ENCODE measurements around the gene WNT9B.

WNT9B gene

GRCh38 chr17:46883871-46884520 is 32.6 kb downstream of the WNT9B start:
- no peak for DNase-seq (ENCODE audit: low read depth)

GRCh38 chr17:46884552-46884951 is 33.2 kb downstream of the WNT9B start:
- no peak for DNase-seq (ENCODE audit: low read depth)

- no peak for DNase-seq (ENCODE audit: low read depth)
These were observed 34.3 kb downstream of the WNT9B start for GRCh38 chr17:46885415-46886309.

- no peak for DNase-seq (ENCODE audit: low read depth)
These were observed 34.9 kb downstream of the WNT9B start for GRCh38 chr17:46886310-46886663.

- DNase-seq (ENCODE audit: low read depth), result no peak
These were observed 36.3 kb downstream of the WNT9B start for GRCh38 chr17:46887717-46888116.

- no peak for DNase-seq (ENCODE audit: low read depth)
These were observed 37.3 kb downstream of the WNT9B start for GRCh38 chr17:46888727-46889126.

GRCh38 chr17:46889519-46889918 is 38.1 kb downstream of the WNT9B start:
- DNase-seq (ENCODE audit: low read depth), result no peak

- no peak for DNase-seq (ENCODE audit: low read depth)
These were observed 38.7 kb downstream of the WNT9B start for GRCh38 chr17:46889992-46890564.

- no peak for DNase-seq (ENCODE audit: low read depth)
These were observed 39.3 kb downstream of the WNT9B start for GRCh38 chr17:46890638-46891037.

- no peak for DNase-seq (ENCODE audit: low read depth)
These were observed 40.9 kb downstream of the WNT9B start for GRCh38 chr17:46892192-46892703.

- DNase-seq (ENCODE audit: low read depth), result no peak
These were observed 42.6 kb downstream of the WNT9B start for GRCh38 chr17:46894024-46894423.

- no peak for DNase-seq (ENCODE audit: low read depth)
These were observed 43.2 kb downstream of the WNT9B start for GRCh38 chr17:46894476-46895151.

GRCh38 chr17:46895171-46895570 is 43.8 kb downstream of the WNT9B start:
- no peak for DNase-seq (ENCODE audit: low read depth)

- no peak for DNase-seq (ENCODE audit: low read depth)
These were observed 45.6 kb downstream of the WNT9B start for GRCh38 chr17:46896991-46897390.

GRCh38 chr17:46898364-46898763 is 47.0 kb downstream of the WNT9B start:
- DNase-seq (ENCODE audit: low read depth), result no peak

- no peak for DNase-seq (ENCODE audit: low read depth)
These were observed 47.5 kb downstream of the WNT9B start for GRCh38 chr17:46898860-46899259.

GRCh38 chr17:46901291-46901690 is 49.9 kb downstream of the WNT9B start:
- no peak for DNase-seq (ENCODE audit: low read depth)

GRCh38 chr17:46903762-46904672 is 52.6 kb downstream of the WNT9B start:
- no peak for DNase-seq (ENCODE audit: low read depth)

- no peak for DNase-seq (ENCODE audit: low read depth)
These were observed 56.8 kb downstream of the WNT9B start for GRCh38 chr17:46908068-46908737.

- DNase-seq (ENCODE audit: low read depth), result no peak
These were observed 59.0 kb downstream of the WNT9B start for GRCh38 chr17:46910179-46910927.

Data from GM04503 (cell line).